Measurements from ENCODE around the gene DAAM1. TPM values are rescaled to one million over a fixed set of nuclear protein-coding genes. Genes with fewer than 3 reads are reported as not detected.

Gene DAAM1
- polyA plus RNA-seq, 1 donor, result 67.7 TPM

DNA sequence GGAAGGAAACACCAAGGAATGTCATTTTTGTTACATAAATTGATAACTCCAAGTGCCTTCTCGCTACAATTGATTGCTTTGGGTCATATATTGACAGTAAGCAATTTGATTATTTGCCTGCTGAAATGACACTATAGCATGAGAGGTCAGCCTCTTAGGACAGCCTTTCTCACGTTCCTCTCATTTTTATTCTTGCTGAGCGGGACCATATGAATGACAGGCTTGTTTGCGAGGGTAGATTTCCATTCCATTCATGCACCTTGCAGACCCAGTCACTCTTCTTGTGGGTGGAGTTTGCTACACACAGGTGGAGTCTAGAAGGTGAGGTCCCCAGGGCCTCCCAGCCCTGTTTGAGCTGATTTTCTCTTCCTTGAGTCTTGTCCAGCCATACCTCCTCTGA lies 27.3 kb downstream of the DAAM1 start:
- DNase-seq, result no peak

DNA sequence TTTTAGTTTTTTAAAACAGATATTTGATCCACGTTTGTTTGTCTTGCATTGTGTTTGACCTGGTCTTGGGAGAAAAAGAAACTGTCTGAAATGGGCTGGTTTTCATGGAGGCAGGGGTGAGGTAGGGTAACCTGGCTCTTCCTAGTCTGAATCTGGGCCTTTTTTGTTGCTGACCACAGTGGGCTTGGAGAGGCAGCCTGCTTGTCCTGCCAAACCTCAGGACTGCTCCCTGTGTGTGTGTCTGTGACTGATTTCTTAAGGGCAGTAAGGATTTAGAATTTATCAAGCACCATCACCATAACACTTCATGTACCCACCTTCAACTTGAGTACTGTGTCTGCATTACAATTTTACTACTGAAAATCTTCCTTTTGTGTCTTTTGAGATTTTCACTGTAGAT lies 28.5 kb downstream of the DAAM1 start:
- no peak for DNase-seq

DNA sequence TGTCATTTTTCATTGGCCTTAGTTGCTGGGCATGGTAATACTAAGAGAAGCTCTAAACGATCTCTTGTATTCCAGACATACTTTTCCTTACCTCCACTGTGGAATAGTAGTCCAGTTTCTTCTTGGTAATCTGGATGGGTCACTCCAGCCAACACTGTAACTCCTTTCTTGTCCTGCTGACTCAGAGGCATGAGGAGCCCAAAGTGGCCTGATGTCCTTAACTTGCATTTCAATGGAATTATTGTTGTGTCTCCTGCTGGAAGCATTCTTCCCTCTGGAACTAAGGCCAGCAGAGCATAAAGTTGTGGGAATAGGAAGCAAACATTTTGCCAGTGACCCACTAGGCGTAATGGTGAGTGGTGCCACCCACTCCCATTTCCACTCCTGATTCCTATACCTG lies 33.1 kb downstream of the DAAM1 start:
- DNase-seq, result no peak

DNA sequence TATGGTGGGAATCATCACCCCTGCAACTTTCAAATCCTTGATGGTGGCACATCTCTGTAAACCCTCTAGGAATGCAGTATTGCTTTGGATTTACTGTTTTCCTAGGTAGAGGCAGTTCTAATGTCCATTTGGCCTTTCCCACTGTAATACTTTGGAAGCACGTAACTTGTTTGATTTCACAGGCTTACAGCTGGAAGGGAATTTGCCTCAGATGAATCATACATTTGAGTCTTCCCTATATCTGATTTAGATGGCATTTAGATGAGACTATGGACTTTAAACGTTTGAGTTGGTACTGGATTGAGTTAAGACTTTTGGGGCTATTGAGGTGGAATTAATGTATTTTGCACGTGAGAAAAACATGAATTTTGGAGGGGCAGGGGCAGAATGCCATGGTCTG lies 35.9 kb downstream of the DAAM1 start:
- DNase-seq, result no peak

DNA sequence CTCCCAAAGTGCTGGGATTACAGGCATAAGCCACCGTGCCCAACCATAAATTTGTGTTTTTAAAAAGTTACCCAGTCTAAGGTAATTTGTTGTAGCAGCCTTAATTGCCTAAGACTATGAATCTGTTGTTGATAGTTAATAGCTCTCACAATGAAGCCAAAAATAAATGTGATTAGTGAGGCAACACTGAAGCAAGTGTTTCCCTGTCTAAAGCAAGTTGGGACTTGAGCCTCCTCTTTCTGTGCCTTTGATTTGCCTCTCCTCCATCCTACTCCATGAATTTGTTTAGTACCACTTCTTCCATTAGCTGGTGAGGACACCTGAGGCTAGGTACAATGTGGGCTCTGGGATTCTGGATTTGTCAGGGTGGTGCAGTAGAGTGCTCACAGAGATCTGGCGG lies 36.8 kb downstream of the DAAM1 start:
- DNase-seq, result no peak

DNA sequence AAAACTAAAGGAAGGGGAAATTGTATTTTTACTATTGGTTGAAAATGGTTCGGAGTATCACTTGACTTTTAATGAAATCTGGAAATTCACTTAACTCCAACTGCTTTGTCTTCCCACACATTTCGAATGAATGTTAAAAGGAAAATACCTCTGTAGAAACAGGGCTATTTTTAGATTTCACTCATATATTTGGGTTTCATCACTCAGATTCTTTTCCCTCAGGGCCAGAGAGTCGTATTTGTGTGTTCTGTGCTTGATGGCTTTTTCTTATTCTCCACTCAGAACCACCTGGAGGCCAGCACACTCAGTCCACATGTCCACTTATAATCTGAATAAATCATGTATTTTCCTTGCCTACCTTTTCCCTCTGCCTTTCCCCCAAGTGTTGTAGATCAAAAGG lies 40.0 kb downstream of the DAAM1 start:
- no peak for DNase-seq

DNA sequence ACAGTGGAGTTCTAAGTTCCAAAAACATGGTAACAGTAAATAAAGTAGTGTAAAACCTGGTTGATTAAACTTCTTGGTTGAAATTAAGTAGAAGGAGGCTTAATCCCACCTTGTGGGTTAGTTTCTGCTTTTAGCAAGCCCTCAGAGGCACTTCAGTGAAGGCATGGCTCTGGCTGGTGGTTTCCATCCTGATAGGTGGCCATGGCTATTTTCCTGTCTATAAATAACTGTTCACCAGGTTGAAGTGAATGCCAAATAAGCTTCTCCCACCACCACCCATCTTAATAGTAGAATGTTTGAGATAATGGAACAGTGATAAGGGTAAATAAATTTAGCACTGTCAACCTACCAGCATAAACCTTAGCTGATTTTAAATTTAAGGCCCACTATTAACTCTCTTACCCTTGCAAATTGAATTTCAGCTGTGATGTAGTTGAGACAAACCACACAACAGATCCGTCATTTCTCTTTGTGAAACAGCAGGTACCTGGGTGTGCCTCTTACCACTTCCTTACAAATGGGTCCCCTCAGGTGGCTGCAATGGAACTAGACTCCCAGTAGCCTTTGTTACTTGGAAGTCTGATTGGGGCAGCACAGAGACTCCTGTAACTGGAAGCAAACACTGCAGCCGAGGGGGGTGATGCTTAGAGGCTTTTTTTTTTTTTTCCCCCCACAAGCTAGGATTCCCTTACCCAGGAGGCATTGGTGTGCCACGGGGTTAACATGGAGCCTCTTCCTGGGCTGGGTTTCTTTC lies 41.4 kb downstream of the DAAM1 start:
- no peak for DNase-seq

DNA sequence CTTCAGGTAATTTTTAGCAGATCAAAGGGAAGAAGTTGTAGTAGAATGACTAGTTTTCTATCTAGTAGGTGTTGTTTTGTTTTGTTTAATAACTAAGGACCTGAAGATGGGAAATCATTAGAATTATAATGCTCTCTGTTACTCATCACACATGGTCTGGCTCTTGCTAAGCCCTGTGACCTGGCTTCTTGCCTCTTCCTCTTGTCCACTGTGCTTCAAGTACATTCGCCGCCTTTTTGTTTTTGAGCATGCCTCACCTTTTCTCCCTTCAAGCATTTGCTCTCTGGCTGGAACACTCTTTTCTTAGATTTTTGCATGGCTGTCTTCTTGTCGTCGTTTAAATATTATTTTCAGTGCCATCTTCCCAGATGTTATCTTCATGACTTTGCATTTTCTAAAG lies 47.7 kb downstream of the DAAM1 start:
- DNase-seq, result no peak

DNA sequence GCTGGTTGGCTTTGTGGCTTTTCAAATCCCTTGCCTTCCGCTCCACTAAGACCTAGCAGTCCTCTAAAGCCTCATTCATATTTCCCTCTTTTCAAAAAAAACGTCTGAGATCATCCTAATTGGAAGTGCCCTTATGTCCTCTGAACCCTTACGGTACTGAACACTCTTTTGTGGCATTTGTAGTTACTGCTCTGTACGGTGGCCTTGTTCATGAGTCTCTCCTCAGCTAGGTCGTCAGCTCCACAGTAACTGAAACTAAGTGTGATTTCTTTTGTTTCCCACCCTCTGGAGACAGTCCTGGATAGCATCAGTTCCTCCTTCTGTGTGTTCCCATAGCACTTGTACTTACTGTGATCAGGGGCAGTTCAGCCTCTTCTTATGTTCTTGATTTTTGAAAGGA lies 49.7 kb downstream of the DAAM1 start:
- no peak for DNase-seq

DNA sequence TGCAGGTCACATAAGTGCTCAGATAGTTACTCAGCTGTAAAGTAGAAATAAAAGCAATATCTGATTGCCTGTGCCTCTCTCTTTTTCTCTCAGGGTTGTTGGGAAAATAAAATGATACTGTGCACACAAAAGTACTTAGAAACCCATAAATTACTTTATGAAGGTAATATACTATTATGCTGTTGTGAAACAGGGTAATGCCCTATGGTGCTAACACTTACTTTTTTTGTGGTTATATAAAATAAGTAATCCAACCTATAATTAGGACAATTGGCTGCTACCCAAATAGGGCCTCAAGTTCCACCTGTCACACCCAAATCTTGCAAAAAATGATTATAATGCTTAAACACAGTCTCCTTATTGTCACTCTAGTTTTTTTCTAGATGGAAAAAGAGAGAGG lies 50.6 kb downstream of the DAAM1 start:
- no peak for DNase-seq

DNA sequence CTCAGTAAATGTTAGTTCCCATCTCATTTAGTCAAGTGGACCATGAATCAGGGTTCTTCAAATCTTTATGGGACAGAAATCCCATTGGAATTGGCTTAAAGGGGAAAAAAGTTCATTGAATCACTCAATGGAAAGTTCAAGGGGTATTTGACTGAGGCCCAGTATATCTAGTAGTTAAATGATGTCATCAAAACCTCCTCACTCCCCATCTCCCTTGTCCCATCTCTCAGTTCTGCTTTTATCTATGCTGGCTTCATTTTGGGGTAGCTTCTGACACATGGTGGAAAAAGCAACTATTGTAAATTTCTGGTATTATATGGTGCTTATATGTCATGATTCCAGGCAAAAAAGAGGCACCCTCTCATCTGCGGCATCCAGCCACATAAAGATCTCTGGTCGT lies 51.9 kb downstream of the DAAM1 start:
- DNase-seq, result no peak

DNA sequence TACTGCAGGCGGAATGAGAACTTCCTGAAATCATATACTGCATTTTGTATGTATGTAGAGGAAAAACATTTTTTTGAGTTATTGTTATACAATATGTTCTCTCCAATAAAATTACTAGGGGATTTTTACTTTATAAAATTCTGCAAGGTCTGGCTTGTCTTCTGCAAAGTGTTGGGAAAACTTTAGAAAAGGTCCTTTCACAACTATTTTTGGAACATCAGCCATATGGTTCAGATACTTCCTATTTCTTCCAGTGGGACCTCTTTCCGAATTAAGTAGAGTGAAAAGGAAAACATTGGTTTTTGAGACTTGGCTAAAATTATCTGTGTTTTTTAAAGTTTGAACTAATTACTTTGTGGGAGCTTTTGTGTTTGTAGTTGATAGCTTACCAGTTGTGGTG lies 52.7 kb downstream of the DAAM1 start:
- no peak for DNase-seq

DNA sequence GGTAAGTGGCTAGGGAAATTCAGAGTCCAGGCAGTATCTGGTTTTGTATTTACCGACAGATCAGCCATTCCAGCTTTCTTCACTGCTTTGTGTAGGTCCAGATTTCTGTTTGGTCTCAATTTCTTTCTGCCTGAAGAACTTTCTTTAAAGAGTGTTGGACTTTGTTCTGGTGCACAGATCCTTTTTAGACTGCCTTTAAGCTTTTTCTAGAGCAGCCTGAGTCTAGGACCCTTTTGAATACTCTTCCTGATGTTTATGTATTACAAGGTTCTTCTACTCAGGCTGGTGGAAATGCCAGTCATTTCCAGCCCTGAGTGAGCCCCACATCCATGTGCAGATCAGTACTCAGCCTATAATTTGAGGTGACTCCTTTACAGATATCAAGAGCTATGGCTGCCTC lies 54.7 kb downstream of the DAAM1 start:
- no peak for DNase-seq

DNA sequence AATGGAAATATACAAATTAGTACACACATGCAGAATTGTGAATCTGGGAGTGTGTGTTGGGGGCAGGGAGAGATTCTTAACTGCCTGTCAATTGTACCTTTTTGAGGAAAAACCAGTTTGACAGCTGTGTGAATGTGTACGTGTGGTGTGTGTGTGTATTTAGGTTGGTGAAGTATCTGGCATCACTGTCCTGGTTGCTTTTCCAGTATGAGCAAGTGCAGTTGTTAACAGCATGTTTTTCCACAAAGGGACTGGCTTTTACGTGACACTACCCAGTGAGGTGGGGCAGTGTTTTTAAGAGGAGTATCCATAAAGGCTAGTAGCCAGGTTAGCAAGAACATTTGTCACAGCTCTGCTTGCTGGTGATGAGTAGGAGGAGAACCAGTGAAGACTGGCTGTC lies 56.1 kb downstream of the DAAM1 start:
- no peak for DNase-seq

DNA sequence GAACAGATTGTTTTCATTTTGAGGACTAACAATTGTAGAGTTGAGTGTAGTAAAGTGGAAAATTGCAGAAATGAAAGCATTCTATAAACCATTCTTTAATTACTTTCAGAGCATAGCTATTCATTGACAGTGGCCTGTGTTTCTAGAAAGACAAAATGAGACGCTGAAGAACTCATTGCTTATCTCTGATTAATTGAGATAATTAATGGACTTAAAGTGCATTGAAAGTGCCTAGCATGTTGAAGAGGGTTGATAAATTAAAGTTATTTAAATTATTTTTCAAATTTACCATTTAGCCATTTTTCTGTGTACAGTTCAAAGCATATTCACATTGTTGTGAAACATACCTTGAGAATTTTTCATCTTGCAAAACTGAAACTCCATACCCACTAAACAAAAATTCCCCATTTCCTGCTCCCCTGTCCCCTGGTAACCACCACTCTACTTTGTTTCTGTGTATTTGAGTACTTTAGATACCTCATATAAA lies 57.4 kb downstream of the DAAM1 start:
- DNase-seq, result no peak

DNA sequence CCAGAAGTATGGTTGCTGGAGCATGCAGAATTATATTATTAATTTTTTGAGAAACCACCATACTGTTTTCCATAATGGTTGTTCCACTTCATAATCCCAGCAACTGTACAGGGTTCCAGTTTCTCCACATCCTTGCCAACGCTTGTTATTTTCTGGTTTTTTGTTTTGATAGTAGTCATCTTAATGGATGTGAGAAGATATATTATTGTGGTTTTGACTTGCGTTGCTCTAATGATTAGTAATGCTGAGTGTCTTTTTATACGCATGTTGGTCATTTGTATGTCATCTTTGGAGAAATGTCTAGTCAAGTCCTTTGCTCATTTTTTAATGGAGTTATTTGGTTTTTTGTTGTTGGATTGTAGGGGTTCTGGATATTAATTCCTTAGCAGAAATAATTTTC lies 58.1 kb downstream of the DAAM1 start:
- no peak for DNase-seq

DNA sequence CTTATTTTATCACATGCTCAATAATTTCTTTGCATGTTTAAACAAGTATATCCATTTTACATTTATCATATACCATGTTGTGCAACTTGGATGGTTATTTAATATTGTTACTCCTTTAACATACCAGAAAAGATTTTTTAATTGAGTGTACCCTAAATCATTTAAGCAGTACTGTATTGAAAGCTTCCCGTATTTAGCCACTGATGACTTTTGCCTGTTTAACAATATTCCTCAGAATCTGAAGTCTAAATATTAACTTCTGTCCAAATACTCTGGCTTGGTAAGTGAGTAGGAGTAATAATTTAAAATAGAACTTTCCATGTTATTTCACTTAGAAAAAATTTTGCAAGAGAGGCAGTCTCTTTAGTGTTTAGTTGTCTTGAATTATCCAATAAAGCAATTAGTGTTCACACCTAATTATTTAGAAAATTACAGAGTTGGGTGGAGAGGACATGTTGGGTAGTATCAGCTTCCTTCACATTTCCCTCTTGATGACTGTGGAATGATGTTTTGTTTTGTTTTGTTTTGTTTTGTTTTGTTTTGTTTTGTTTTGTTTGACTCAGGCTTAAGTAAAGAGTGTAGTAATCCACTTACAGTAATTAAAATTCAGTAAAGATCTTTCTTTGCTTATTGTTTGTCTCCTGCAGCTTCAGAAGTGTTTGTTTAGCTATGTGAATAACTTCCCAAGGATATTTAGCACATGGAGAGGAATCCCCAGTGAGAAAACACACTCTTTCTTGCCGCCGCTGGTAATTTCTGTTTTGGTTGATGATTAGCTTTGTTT lies 59.5 kb downstream of the DAAM1 start:
- no peak for DNase-seq

DNA sequence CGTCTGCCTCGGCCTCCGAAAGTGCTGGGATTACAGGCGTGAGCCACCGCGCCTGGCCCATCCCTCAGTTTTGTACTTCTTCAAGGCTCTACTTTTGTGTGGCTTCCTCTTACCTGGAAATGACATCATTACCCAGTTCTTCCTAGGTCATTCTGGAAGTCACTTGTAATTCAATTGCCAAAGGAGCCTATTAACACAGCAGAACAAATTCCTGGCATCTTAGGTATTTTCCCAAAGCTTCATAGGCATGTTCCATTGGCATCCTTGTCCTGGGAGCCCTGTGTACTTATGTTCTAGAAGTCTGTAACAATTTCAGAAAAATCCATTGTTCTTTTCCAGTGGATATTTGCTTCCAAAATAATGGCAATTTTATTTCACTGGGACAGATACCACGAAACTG lies 60.6 kb downstream of the DAAM1 start:
- no peak for DNase-seq

DNA sequence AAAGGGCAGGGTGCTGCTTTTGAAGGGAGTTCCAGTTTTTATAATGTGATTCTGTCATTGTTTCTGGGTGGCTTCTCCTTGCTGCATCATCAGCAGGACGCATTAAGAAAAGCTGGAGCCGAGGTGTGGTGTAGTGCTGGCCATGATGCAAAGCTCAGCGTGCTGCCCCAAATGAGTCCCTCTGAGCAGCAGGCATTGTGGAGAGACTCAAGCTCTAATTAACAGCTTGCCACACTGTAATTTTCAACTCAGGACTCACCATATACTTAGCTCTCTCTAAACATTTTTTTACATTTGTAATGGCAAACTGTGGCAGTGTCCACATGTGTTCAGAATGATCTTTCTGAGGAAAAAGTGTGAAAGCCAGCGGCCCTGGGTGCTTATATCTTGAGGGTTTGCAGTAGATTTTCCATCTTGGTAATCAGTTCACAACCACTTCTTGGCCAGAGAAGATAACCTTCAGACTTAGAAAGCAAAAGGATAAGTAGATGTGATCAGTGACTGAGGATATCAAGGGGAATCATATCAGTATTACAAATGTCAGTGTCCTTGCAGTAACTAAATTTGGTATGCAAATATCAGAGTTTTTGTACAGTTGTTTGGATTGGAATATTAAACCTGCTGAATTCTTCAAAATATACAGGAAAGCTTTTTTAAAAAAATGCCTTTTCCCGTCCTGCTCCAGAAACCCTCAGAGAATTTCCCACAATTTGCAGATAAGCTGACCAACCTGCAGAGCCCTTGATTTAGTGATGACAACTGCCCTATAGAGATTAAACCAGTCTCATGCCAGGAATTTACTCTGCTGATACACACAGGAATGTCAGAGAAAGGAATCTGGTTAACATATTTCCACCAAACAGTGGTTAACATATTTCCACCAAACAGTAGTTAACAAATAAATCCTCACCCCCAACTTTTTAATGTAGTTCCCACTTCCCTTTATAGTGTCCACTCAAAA lies 63.6 kb downstream of the DAAM1 start:
- no peak for DNase-seq

DNA sequence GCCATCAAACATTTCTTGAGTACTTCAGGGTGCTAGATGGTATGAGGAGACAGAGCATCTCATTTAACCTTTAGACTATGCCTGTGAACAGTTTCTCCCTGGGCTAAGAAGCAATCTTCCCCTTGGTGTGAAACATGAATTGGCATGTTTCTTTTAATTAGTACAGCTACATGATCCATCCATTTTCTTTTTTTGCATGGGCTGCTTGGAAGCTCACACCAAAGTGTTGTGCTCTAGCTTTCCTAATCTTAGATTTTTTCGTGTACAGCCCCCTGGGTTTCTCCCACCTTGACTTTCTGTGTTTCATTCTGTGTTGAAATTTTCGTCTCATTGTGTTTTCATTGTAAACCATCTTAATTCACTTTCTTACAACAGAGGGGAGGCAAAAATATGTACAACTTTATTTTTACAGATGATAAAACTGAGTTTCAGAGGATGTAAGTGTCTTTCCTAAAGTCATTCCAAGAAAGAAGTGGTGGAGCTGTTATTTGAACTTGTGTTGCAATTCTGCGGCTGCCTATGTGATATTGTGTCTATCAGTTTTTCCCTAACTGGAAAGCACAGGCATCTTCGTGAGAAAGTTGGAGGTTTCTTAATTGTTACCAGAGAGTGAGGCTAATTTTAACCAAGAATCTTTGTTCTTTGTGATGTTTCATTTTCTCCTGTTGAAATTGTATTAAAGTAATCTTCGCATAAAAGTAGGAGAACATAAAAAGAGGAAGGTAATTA lies 64.5 kb downstream of the DAAM1 start:
- DNase-seq, result no peak

DNA sequence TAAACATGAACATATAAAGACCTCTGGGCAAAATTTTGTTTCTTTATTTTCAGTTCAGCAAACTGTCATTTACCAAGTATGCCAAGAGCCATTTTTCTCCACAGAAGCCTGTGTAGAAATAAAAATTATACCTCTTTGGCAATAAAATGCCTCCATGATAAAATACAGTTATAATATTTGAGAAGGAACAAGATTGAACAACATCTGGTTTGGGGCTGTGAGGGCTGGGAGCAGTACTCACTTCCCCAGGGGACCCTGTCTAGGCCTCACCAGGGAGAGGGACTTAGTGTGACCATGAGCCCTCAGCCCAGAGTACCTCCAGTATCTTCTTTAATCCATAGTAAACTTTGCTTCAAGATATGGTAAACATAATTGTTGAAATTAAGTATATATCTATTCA lies 65.1 kb downstream of the DAAM1 start:
- no peak for DNase-seq
